K562 (cell line): ENCODE results near the gene AFDN. TPM values are rescaled to one million over a fixed set of nuclear protein-coding genes. Genes with fewer than 3 reads are reported as not detected.

Experiments
- CCNT2 ChIP-seq: IDR thresholded peaks from 2 replicates; pipeline ENCODE4 v1.6.1; 2011; ENCODE audit warnings: borderline replicate concordance, low read depth, mild to moderate bottlenecking, moderate library complexity, mixed read lengths, low read length; ENCODE audit not compliant: insufficient read length; ENCODE audit errors: extremely low read depth
- CHD1 ChIP-seq: fragments of 200-600 bp; sonication (generic); IDR thresholded peaks from one replicate; pipeline ENCODE4 v1.6.1; 2012; ENCODE audit warnings: mild to moderate bottlenecking, moderate library complexity, low read length, inconsistent platforms
- DMBX1 ChIP-seq: fragments of 250-450 bp; sonication (Bioruptor Pico); IDR thresholded peaks from 2 replicates; pipeline ENCODE4 v1.8.0; 2022; ENCODE audit warnings: inconsistent platforms, mild to moderate bottlenecking, moderate library complexity, borderline replicate concordance
- GATAD2A ChIP-seq: fragments of 450-650 bp; IDR thresholded peaks from 2 replicates; pipeline ENCODE4 v1.6.1; 2017
- HEY1 ChIP-seq: fragments of 250-450 bp; sonication (Bioruptor Pico); IDR thresholded peaks from 2 replicates; pipeline ENCODE4 v1.5.0; 2020; ENCODE audit warnings: mild to moderate bottlenecking, moderate library complexity, borderline replicate concordance
- NR2C2 ChIP-seq, 2 experiments: fragments of 200-800 bp in 1 of 2; sonication (Bioruptor generic) in 1 of 2; sonication (generic) in 1 of 2; formaldehyde crosslinking in 1 of 2; IDR thresholded peaks; 2 replicates each; pipeline versions ENCODE4 v1.6.1 to v1.8.0; 2016 to 2022; ENCODE audit warnings: mild to moderate bottlenecking in 1 of 2, missing compliant biosample characterization in 1 of 2, missing genetic modification characterization in 1 of 2, missing genetic modification reagents in 1 of 2
- TBL1XR1 ChIP-seq, 2 experiments: IDR thresholded peaks; 2 replicates each; pipeline ENCODE4 v1.6.1; 2012; ENCODE audit warnings: improper control_type of control experiment in 2 of 2, low read length in 2 of 2, mild to moderate bottlenecking in 1 of 2
- TBP ChIP-seq: optimal IDR thresholded peaks from 2 replicates; pipeline ENCODE3; 2011; ENCODE audit warnings: low read depth, low read length, improper control_type of control experiment
- ZBTB7A ChIP-seq: IDR thresholded peaks from 2 replicates; pipeline ENCODE4 v1.6.1; 2011; ENCODE audit warnings: low read depth, mild to moderate bottlenecking, low read length, moderate library complexity, borderline replicate concordance; ENCODE audit not compliant: control insufficient read depth
- ZFP30 ChIP-seq: fragments of 250-450 bp; sonication (Bioruptor Pico); IDR thresholded peaks from 2 replicates; pipeline ENCODE4 v1.8.0; 2022; ENCODE audit warnings: moderate library complexity, mild to moderate bottlenecking, inconsistent platforms, borderline replicate concordance
- ZNF584 ChIP-seq: fragments of 200-800 bp; sonication (Bioruptor generic); IDR thresholded peaks from 2 replicates; pipeline ENCODE4 v1.6.1; 2016; ENCODE audit warnings: low read depth, mild to moderate bottlenecking, missing genetic modification characterization, missing compliant biosample characterization
- polyA plus RNA-seq, 8 experiments: library from polyadenylated mRNA; depleted of rRNA in 4 of 8; stranded (reverse) in 5 of 8; unstranded in 3 of 8; fragments of >200 nt; fragmentation: Nextera tagmentation in 2 of 8; fragmentation: Illumina TruSeq in 1 of 8; extraction: Ambion mirVana in 2 of 8; extraction: Trizol in 1 of 8; gene quantifications; 2 replicates each; pipeline versions ENCODE4 v1.2.1 to v1.2.3, GENCODE V29; 2011 to 2014; ENCODE audit warnings: inconsistent platforms in 1 of 8, missing spikeins in 1 of 8
- total RNA-seq, 7 experiments: library from RNA; depleted of rRNA in 6 of 7; stranded (reverse); fragments of >200 nt in 6 of 7; fragmentation: Illumina TruSeq in 2 of 7; extraction: Trizol in 2 of 7; gene quantifications; 2 replicates each; pipeline versions ENCODE4 v1.2.1 to v1.2.3, GENCODE V29; 2011 to 2021; ENCODE audit warnings: low replicate concordance in 1 of 7
- TF ChIP-seq, protein P1 (sequence below): fragments of 250-450 bp; sonication (Bioruptor Pico); IDR thresholded peaks from 2 replicates; pipeline ENCODE4 v1.5.0; 2021; ENCODE audit warnings: mild to moderate bottlenecking, borderline replicate concordance
- TF ChIP-seq, protein P2 (sequence below): fragments of 250-450 bp; sonication (Bioruptor Pico); IDR thresholded peaks from 2 replicates; pipeline ENCODE4 v1.4.0; 2020; ENCODE audit warnings: mild to moderate bottlenecking, moderate library complexity
- TF ChIP-seq, protein P3 (sequence below): sonication (generic); formaldehyde crosslinking; IDR thresholded peaks from 2 replicates; pipeline ENCODE4 v1.8.0; 2022; ENCODE audit warnings: missing genetic modification reagents, mild to moderate bottlenecking, moderate library complexity, borderline replicate concordance

The AFDN gene
- total and polyA plus RNA-seq, 9 of the 15 experiments (the other 6 are each of a cell fraction or from before 2014, with no cell fraction given), result 7.2 to 129 (median 105) TPM

DNA sequence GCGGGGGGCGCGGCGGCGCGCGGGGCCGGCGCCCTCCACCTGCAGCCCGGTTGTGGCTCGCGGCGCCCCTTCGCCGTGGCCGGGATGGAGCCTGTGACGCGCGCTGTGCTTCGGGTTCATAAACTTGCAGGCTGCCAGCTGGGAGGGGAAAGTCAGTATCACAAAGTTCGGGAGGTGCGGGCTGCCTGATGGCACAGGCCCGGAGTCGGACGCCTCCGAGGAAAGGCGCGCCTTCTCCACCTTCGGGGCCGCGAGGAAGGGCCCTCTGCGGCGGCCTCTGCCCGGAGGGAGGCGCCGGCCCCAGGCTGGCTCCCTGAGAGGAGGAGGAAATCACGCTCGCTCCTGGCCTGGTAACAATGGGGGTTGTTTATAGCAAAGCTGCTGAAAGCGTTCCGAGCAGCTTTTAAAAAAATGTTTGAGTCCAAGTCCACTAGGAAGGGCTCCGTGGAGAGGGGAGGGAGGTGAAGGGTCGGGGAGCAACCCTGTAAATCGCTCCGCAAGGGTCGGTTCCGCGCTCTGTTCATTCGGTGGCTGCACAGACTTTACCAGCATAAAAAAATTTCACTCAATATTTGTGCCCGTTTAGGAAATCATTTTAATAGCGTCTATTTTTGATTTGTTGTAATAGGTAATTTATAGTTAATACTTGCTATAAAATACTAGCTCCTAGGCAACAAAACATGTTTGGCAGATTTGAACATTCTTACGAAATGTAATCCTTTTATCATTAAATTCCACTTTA, 1.0 kb downstream of the AFDN start (continued):
- TF ChIP-seq ZBTB7A, result 0 out of 2 replicates have a peak, but pooled peaks have one; percentile 36
- 0 out of 2 replicates have a peak, but pooled peaks have one; percentile 67 for TF ChIP-seq GATAD2A
- peak; percentile 93 for TF ChIP-seq CHD1
- no peak for TF ChIP-seq HEY1 (CRISPR knock-in tag)
- peak; percentile 22 for TF ChIP-seq TBP
- TF ChIP-seq ZNF584, result 0 out of 2 replicates have a peak, but pooled peaks have one; percentile 9
- TF ChIP-seq DMBX1 (CRISPR knock-in tag), result 0 out of 2 replicates have a peak, but pooled peaks have one; percentile 31
- TF ChIP-seq, protein P1, sequence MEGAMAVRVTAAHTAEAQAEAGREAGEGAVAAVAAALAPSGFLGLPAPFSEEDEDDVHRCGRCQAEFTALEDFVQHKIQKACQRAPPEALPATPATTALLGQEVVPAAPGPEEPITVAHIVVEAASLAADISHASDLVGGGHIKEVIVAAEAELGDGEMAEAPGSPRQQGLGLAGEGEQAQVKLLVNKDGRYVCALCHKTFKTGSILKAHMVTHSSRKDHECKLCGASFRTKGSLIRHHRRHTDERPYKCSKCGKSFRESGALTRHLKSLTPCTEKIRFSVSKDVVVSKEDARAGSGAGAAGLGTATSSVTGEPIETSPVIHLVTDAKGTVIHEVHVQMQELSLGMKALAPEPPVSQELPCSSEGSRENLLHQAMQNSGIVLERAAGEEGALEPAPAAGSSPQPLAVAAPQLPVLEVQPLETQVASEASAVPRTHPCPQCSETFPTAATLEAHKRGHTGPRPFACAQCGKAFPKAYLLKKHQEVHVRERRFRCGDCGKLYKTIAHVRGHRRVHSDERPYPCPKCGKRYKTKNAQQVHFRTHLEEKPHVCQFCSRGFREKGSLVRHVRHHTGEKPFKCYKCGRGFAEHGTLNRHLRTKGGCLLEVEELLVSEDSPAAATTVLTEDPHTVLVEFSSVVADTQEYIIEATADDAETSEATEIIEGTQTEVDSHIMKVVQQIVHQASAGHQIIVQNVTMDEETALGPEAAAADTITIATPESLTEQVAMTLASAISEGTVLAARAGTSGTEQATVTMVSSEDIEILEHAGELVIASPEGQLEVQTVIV (CRISPR knock-in tag), result no peak
- TF ChIP-seq, protein P2, sequence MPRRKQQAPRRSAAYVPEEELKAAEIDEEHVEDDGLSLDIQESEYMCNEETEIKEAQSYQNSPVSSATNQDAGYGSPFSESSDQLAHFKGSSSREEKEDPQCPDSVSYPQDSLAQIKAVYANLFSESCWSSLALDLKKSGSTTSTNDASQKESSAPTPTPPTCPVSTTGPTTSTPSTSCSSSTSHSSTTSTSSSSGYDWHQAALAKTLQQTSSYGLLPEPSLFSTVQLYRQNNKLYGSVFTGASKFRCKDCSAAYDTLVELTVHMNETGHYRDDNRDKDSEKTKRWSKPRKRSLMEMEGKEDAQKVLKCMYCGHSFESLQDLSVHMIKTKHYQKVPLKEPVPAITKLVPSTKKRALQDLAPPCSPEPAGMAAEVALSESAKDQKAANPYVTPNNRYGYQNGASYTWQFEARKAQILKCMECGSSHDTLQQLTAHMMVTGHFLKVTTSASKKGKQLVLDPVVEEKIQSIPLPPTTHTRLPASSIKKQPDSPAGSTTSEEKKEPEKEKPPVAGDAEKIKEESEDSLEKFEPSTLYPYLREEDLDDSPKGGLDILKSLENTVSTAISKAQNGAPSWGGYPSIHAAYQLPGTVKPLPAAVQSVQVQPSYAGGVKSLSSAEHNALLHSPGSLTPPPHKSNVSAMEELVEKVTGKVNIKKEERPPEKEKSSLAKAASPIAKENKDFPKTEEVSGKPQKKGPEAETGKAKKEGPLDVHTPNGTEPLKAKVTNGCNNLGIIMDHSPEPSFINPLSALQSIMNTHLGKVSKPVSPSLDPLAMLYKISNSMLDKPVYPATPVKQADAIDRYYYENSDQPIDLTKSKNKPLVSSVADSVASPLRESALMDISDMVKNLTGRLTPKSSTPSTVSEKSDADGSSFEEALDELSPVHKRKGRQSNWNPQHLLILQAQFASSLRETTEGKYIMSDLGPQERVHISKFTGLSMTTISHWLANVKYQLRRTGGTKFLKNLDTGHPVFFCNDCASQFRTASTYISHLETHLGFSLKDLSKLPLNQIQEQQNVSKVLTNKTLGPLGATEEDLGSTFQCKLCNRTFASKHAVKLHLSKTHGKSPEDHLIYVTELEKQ, result 0 out of 2 replicates have a peak, but pooled peaks have one; percentile 14
- no peak for TF ChIP-seq TBL1XR1 (IDR thresholded peaks at IDR 0.05; ENCODE audit: low read length in 2 of 2)
- no peak for TF ChIP-seq ZFP30 (CRISPR knock-in tag)
- TF ChIP-seq NR2C2 (CRISPR knock-in tag; IDR thresholded peaks at IDR 0.05), result no peak
- TF ChIP-seq NR2C2 (tag; IDR thresholded peaks at IDR 0.05), result peak; percentile 62
- TF ChIP-seq CCNT2, result peak; percentile 28
- TF ChIP-seq, protein P3, sequence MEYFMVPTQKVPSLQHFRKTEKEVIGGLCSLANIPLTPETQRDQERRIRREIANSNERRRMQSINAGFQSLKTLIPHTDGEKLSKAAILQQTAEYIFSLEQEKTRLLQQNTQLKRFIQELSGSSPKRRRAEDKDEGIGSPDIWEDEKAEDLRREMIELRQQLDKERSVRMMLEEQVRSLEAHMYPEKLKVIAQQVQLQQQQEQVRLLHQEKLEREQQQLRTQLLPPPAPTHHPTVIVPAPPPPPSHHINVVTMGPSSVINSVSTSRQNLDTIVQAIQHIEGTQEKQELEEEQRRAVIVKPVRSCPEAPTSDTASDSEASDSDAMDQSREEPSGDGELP, result peak; percentile 64; the same call in 1 of the 2 replicates
